Caco-2 (cell line): ENCODE data around the gene RNF187. TPM values are rescaled to one million over a fixed set of nuclear protein-coding genes. Genes with fewer than 3 reads are reported as not detected.

Experiments
- BruUV-seq: library from RNA; stranded (reverse); fragments of 400-500 nt; replicated peaks from 2 replicates; lab custom pipeline; 2021; lab: Mats Ljungman, UMichigan
- CTCF ChIA-PET: fragments of 300-600 bp; sonication (Branson Sonifier 250); formaldehyde crosslinking; loops from one replicate; lab custom pipeline; 2022; ENCODE audit warnings: antibody characterized with exemption; lab: Charles Lee
- POLR2A ChIA-PET: fragments of 300-600 bp; sonication (Branson Sonifier 250); formaldehyde crosslinking; loops from one replicate; lab custom pipeline; 2022; ENCODE audit warnings: antibody characterized with exemption; lab: Charles Lee
- DNase-seq, 2 experiments: peaks; one replicate each; pipeline versions ENCODE4 v3.0.0 to v3.0.0-alpha.2; 2020 to 2022
- H3K27me3 ChIP-seq: replicated peaks from 2 replicates; pipeline ENCODE4 v1.6.0; 2011; ENCODE audit warnings: low read length; ENCODE audit not compliant: control insufficient read depth, insufficient read depth
- H3K36me3 ChIP-seq: 2 replicates; pipeline ENCODE4 v1.5.1; 2011; ENCODE audit warnings: low read length; ENCODE audit not compliant: control insufficient read depth, insufficient read depth
- H3K4me1 ChIP-seq: fragments of 250-450 bp; sonication (Bioruptor Pico); 2 replicates; pipeline ENCODE4 v1.5.1; 2020; ENCODE audit warnings: mild to moderate bottlenecking
- H3K4me3 ChIP-seq: 2 replicates; pipeline ENCODE4 v1.5.1; 2011; ENCODE audit warnings: low read depth, mild to moderate bottlenecking, control low read depth, low read length
- H3K9me3 ChIP-seq: fragments of 250-450 bp; sonication (Bioruptor Pico); 2 replicates; pipeline ENCODE4 v1.5.1; 2020; ENCODE audit warnings: mild to moderate bottlenecking, moderate library complexity
- H3K27ac Mint-ChIP-seq: one replicate; pipeline ENCODE4 v1.8.0; 2022; ENCODE audit warnings: mixed read lengths; ENCODE audit not compliant: unreplicated experiment
- H3K27me3 Mint-ChIP-seq: one replicate; pipeline ENCODE4 v1.8.0; 2022; ENCODE audit warnings: mixed read lengths; ENCODE audit not compliant: insufficient read depth, unreplicated experiment
- H3K36me3 Mint-ChIP-seq: one replicate; pipeline ENCODE4 v1.8.0; 2022; ENCODE audit warnings: mild to moderate bottlenecking, mixed read lengths; ENCODE audit not compliant: insufficient read depth, unreplicated experiment
- H3K4me1 Mint-ChIP-seq: one replicate; pipeline ENCODE4 v1.8.0; 2022; ENCODE audit warnings: low read depth, mixed read lengths; ENCODE audit not compliant: unreplicated experiment
- H3K4me3 Mint-ChIP-seq: one replicate; pipeline ENCODE4 v1.8.0; 2022; ENCODE audit warnings: mild to moderate bottlenecking, moderate library complexity, mixed read lengths; ENCODE audit not compliant: unreplicated experiment
- H3K9me3 Mint-ChIP-seq: one replicate; pipeline ENCODE4 v1.8.0; 2022; ENCODE audit warnings: mixed read lengths; ENCODE audit not compliant: unreplicated experiment
- CTCF ChIP-seq, 2 experiments: fragments of 200-600 bp in 1 of 2; IDR thresholded peaks; 1 replicate in 1 of 2; 2 replicates in 1 of 2; pipeline versions ENCODE4 v1.5.1 to v1.8.0; 2011 to 2022; ENCODE audit warnings: antibody characterized with exemption in 1 of 2, control low read depth in 1 of 2, inconsistent platforms in 1 of 2, low read depth in 1 of 2, low read length in 1 of 2, mild to moderate bottlenecking in 1 of 2, moderate library complexity in 1 of 2; ENCODE audit not compliant: insufficient read depth in 1 of 2, severe bottlenecking in 1 of 2, unreplicated experiment in 1 of 2
- intact Hi-C: fragments of 100-400 bp; cut with micrococcal nuclease; formaldehyde crosslinking; loops from one replicate; pipeline ENCODE4 v1.10.0; 2022; ENCODE audit not compliant: unreplicated experiment
- total RNA-seq: library from RNA; stranded (reverse); gene quantifications from 2 replicates; pipeline ENCODE4 v1.2.3, GENCODE V29; 2022

The RNF187 gene
- total RNA-seq, 1 experiment from 2014 or later: 164 TPM

- Histone ChIP-seq H3K27me3 (no peaks in the 10 kb centered on the region), H3K9me3 (no peaks in the 10 kb centered on the region; the same call in 1 of the 2 replicates), H3K4me3 (no peak overlapping the region), H3K36me3 (no peaks in the 10 kb centered on the region), H3K4me1 (no peaks in the 10 kb centered on the region)
- TF ChIP-seq CTCF (IDR thresholded peaks at IDR 0.05; ENCODE audit: insufficient read depth in 1 of 2, low read depth in 1 of 2, low read length in 1 of 2, severe bottlenecking in 1 of 2, unreplicated experiment in 1 of 2): no peak
- no TSS peak for BruUV-seq
- DNase-seq: peak in 1 of 2 experiments; percentile 24
- ChIA-PET CTCF (no interaction called here), POLR2A (no interaction called here)
- Mint-ChIP-seq H3K4me3 (no peak overlapping the region), H3K36me3 (no peaks in the 10 kb centered on the region), H3K27ac (no peak overlapping the region), H3K4me1 (no peaks in the 10 kb centered on the region), H3K9me3 (peaks cover 14% of the 10 kb centered on the region), H3K27me3 (no peaks in the 10 kb centered on the region)
- intact Hi-C loops: no loop called here
These were observed 53.2 kb downstream of the RNF187 start for GRCh38 chr1:228540161-228540917.

- ChIA-PET CTCF (no interaction called here), POLR2A (no interaction called here)
- H3K9me3 Mint-ChIP-seq: peaks cover 6% of the 10 kb centered on the region
- Histone ChIP-seq H3K4me3 (no peak overlapping the region), H3K27me3 (no peaks in the 10 kb centered on the region), H3K9me3 (no peaks in the 10 kb centered on the region; the same call in 1 of the 2 replicates), H3K4me1 (no peaks in the 10 kb centered on the region), H3K36me3 (no peaks in the 10 kb centered on the region)
- H3K4me1 Mint-ChIP-seq: no peaks in the 10 kb centered on the region
- H3K27me3 Mint-ChIP-seq: peaks cover 5% of the 10 kb centered on the region
- peak in 1 of 2 experiments; percentile 7 for DNase-seq
- H3K4me3 Mint-ChIP-seq: no peak overlapping the region
- intact Hi-C loops: no loop called here
- BruUV-seq: no TSS peak
- TF ChIP-seq CTCF (IDR thresholded peaks at IDR 0.05; ENCODE audit: insufficient read depth in 1 of 2, low read depth in 1 of 2, low read length in 1 of 2, severe bottlenecking in 1 of 2, unreplicated experiment in 1 of 2): no peak
- no peaks in the 10 kb centered on the region for H3K36me3 Mint-ChIP-seq
- no peak overlapping the region for H3K27ac Mint-ChIP-seq
These were observed 54.5 kb downstream of the RNF187 start for GRCh38 chr1:228541725-228542124.

GRCh38 chr1:228542376-228542775 lies 55.2 kb downstream of the RNF187 start:
- Histone ChIP-seq H3K9me3 (no peaks in the 10 kb centered on the region; the same call in 1 of the 2 replicates), H3K36me3 (no peaks in the 10 kb centered on the region), H3K4me3 (no peak overlapping the region), H3K27me3 (no peaks in the 10 kb centered on the region), H3K4me1 (no peaks in the 10 kb centered on the region)
- intact Hi-C loops: no loop called here
- H3K4me1 Mint-ChIP-seq: no peaks in the 10 kb centered on the region
- no peaks in the 10 kb centered on the region for H3K36me3 Mint-ChIP-seq
- peak in 1 of 2 experiments; percentile 0 for DNase-seq
- TF ChIP-seq CTCF (IDR thresholded peaks at IDR 0.05; ENCODE audit: insufficient read depth in 1 of 2, low read depth in 1 of 2, low read length in 1 of 2, severe bottlenecking in 1 of 2, unreplicated experiment in 1 of 2): no peak
- CTCF ChIA-PET: no interaction called here
- H3K27ac Mint-ChIP-seq: no peak overlapping the region
- POLR2A ChIA-PET: no interaction called here
- no peaks in the 10 kb centered on the region for H3K9me3 Mint-ChIP-seq
- peaks cover 5% of the 10 kb centered on the region for H3K27me3 Mint-ChIP-seq
- BruUV-seq: no TSS peak
- no peak overlapping the region for H3K4me3 Mint-ChIP-seq
